Measurements from ENCODE around the gene AKT1S1. TPM values are rescaled to one million over a fixed set of nuclear protein-coding genes. Genes with fewer than 3 reads are reported as not detected.

AKT1S1 gene
- total RNA-seq, 1 experiment from 2014 or later: 65.2 TPM

DNA sequence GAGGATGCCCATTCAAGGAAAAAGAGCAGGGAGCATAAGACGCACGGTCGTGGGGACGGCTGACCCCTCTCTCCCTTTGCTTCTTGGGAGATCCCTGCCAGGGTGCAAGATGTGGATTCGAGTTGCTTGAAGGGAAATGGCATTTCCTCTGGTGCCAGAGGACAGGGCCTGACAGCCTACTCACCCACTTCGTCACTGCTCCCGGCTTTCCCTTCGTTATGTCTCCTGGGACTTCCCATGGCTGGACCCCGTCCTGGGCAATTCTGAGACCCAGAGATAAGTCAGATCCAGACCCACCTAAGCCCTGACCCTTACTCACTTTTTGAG, 1.6 kb upstream of the AKT1S1 start:
- H3K36me3 Mint-ChIP-seq (ENCODE audit: insufficient read depth, unreplicated experiment): no peaks in the 10 kb centered on the region
- H3K27me3 Mint-ChIP-seq (ENCODE audit: unreplicated experiment): no peaks in the 10 kb centered on the region
- no peak overlapping the region for H3K27ac Mint-ChIP-seq (ENCODE audit: unreplicated experiment)
- TF ChIP-seq, protein P1, sequence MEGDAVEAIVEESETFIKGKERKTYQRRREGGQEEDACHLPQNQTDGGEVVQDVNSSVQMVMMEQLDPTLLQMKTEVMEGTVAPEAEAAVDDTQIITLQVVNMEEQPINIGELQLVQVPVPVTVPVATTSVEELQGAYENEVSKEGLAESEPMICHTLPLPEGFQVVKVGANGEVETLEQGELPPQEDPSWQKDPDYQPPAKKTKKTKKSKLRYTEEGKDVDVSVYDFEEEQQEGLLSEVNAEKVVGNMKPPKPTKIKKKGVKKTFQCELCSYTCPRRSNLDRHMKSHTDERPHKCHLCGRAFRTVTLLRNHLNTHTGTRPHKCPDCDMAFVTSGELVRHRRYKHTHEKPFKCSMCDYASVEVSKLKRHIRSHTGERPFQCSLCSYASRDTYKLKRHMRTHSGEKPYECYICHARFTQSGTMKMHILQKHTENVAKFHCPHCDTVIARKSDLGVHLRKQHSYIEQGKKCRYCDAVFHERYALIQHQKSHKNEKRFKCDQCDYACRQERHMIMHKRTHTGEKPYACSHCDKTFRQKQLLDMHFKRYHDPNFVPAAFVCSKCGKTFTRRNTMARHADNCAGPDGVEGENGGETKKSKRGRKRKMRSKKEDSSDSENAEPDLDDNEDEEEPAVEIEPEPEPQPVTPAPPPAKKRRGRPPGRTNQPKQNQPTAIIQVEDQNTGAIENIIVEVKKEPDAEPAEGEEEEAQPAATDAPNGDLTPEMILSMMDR (IDR thresholded peaks at IDR 0.05; ENCODE audit: unreplicated experiment): no peak
- no peak for DNase-seq
- no peak overlapping the region for H3K4me3 Mint-ChIP-seq (ENCODE audit: low read depth, unreplicated experiment)
- CTCF ChIA-PET: interaction anchor here (1.4 kb wide), 1 partner anchor 9 kb away, joined by 3 read pairs; no protein-coding TSS in a partner anchor
- intact Hi-C loops (cut with micrococcal nuclease; ENCODE audit: unreplicated experiment): no loop called here
- peaks cover 17% of the 10 kb centered on the region for H3K4me1 Mint-ChIP-seq (ENCODE audit: low read depth, unreplicated experiment)
- BruUV-seq (replicated peaks): no TSS peak
- H3K9me3 Mint-ChIP-seq (ENCODE audit: low read depth, unreplicated experiment): no peaks in the 10 kb centered on the region

DNA sequence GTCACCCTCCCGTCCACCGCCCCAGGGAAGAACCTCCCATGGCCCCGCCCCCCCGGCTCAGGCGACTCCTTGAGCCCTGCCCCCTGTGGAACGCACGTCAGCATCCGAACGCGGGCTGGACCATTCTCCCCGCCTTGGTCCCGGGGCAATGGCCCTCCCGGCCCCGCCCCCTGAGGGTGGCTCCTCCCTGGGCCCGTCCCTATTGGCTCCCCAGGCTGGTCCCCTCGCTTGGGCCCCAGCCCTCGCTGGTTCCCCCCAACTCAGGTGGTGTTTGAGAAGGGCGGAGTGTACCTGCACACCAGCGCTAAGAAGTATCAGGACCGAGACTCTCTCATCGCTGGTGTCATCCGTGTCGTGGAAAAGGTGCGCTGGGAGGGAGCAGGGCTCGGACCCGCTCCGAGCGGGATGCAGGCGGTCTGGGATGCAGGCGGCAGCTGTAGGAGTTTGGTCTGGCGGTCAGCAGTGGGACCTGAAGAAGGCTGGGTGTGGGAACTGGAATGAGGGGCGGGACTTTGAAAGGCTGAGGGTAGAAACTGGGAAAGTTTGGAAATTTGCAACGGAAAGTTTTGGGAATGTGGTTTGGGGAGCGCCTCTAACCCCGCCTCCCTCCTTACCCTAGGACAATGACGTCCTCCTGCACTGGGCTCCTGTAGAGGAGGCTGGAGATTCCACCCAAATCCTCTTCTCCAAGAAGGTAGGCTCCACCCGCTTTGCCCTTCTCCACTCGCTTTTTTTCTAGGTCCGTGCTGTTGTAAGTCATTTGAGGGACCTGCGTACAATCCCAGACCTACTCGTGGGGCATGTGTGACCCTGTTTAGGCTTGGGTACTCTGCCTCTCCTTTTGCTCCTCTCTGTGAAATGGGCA, 956 bp upstream of the AKT1S1 start:
- DNase-seq: peak; percentile 100
- BruUV-seq (replicated peaks): no TSS peak
- Mint-ChIP-seq H3K36me3 (ENCODE audit: insufficient read depth, unreplicated experiment) (no peaks in the 10 kb centered on the region), H3K27ac (ENCODE audit: unreplicated experiment) (no peak overlapping the region), H3K4me1 (ENCODE audit: low read depth, unreplicated experiment) (peaks cover 17% of the 10 kb centered on the region), H3K4me3 (ENCODE audit: low read depth, unreplicated experiment) (no peak overlapping the region), H3K9me3 (ENCODE audit: low read depth, unreplicated experiment) (no peaks in the 10 kb centered on the region), H3K27me3 (ENCODE audit: unreplicated experiment) (no peaks in the 10 kb centered on the region)
- CTCF ChIA-PET: interaction anchor here (1.4 kb wide), 1 partner anchor 9 kb away, joined by 3 read pairs; no protein-coding TSS in a partner anchor
- TF ChIP-seq, protein P1 (IDR thresholded peaks at IDR 0.05; ENCODE audit: unreplicated experiment): no peak
- intact Hi-C loops (cut with micrococcal nuclease; ENCODE audit: unreplicated experiment): no loop called here

DNA sequence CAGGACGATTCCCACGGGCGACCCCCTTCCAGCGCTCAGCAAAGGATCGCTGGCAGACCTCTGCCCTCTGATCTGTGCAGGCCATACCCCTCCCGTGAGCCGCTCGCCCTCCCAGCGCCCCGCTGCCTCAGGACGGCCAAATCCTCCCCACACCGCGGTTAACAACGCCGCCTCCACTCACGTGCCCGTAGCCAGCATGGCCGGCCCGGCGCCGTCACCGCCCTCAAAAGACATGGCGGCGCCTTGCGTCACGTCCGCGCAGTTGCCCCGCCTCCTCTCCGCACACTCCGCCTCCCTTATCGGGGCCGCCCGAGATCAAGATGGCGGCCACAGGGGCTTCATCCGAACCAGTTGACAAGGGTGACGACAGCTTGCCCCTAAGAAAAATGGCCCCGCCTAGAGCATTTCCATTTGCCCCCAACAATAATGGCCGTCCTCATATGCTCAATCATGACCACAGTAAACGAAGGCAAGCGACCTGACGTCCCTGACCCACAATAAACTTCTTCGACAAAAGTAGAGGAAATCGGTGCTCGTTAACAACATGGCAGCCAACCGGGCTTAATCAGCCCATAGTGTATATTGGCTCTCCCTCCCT, 634 bp downstream of the AKT1S1 start:
- Mint-ChIP-seq H3K27me3 (ENCODE audit: unreplicated experiment) (no peaks in the 10 kb centered on the region), H3K9me3 (ENCODE audit: low read depth, unreplicated experiment) (no peaks in the 10 kb centered on the region), H3K4me1 (ENCODE audit: low read depth, unreplicated experiment) (peaks cover 17% of the 10 kb centered on the region), H3K36me3 (ENCODE audit: insufficient read depth, unreplicated experiment) (peaks cover 11% of the 10 kb centered on the region), H3K27ac (ENCODE audit: unreplicated experiment) (no peak overlapping the region), H3K4me3 (ENCODE audit: low read depth, unreplicated experiment) (no peak overlapping the region)
- CTCF ChIA-PET: interaction anchor here (1.2 to 1.3 kb wide), 2 partner anchors 10 to 21 kb away, joined by 3 read pairs; no protein-coding TSS in a partner anchor
- DNase-seq: peak; percentile 99
- intact Hi-C loops (cut with micrococcal nuclease; ENCODE audit: unreplicated experiment): no loop called here
- BruUV-seq (replicated peaks): no TSS peak
- TF ChIP-seq, protein P1 (IDR thresholded peaks at IDR 0.05; ENCODE audit: unreplicated experiment): no peak

DNA sequence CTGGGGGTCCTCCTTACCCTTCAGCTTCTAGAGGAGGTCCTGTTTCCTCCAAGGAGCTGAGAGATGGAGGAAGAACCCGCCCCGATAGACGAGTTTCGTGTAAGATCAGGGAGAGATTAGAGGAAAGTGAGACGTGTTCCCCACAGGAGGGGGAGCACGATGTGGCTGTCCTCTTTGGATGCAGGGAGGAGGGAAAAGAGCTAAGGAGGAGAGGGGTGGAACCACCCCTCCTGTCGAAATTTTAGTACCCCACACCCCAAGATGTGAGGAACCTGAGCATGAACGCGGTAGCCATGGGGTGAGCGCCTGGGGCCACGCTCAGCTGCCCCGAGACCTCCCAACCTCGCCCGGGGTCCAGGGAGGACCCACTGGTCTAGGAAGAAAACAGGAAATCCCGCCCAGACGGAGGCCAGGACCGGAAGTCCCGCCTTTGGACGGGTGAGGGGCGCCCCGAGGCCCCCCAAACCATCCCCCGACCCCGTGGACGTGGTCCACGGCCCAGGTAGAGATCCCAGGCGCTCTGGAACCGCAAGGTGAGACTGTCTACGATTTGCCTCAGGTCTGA, 1.2 kb downstream of the AKT1S1 start:
- H3K9me3 Mint-ChIP-seq (ENCODE audit: low read depth, unreplicated experiment): no peaks in the 10 kb centered on the region
- no peak overlapping the region for H3K27ac Mint-ChIP-seq (ENCODE audit: unreplicated experiment)
- intact Hi-C loops (cut with micrococcal nuclease; ENCODE audit: unreplicated experiment): no loop called here
- CTCF ChIA-PET: interaction anchor here (1.2 to 1.3 kb wide), 2 partner anchors 9 to 22 kb away, joined by 3 read pairs; no protein-coding TSS in a partner anchor
- no peak overlapping the region for H3K4me3 Mint-ChIP-seq (ENCODE audit: low read depth, unreplicated experiment)
- H3K4me1 Mint-ChIP-seq (ENCODE audit: low read depth, unreplicated experiment): peaks cover 17% of the 10 kb centered on the region
- DNase-seq: peak; percentile 69
- TF ChIP-seq, protein P1 (IDR thresholded peaks at IDR 0.05; ENCODE audit: unreplicated experiment): no peak
- peaks cover 11% of the 10 kb centered on the region for H3K36me3 Mint-ChIP-seq (ENCODE audit: insufficient read depth, unreplicated experiment)
- BruUV-seq (replicated peaks): TSS peak; percentile 54
- H3K27me3 Mint-ChIP-seq (ENCODE audit: unreplicated experiment): no peaks in the 10 kb centered on the region
